ENCODE results near the gene ADRA2B. TPM values are rescaled to one million over a fixed set of nuclear protein-coding genes. Genes with fewer than 3 reads are reported as not detected.

ADRA2B gene
- total and polyA plus RNA-seq, 2 donors (not counting 1 experiment from before 2014, with no cell fraction given): 0.27 to 0.46 TPM

GRCh38 chr2:96091711-96092572 is 24.4 kb downstream of the ADRA2B start:
- Histone ChIP-seq H2AFZ (ENCODE audit: insufficient read depth, low read depth, low read length, poor library complexity, severe bottlenecking) (no peak overlapping the region), H3K4me2 (replicated peaks; ENCODE audit: low read depth, low read length, poor library complexity, severe bottlenecking) (no peak overlapping the region), H3K27ac (ENCODE audit: low read length in 2 of 2) (no peak overlapping the region), H3K4me3 (ENCODE audit: control extremely low read depth in 1 of 5, extremely low read depth in 1 of 5, insufficient read depth in 1 of 5, low read depth in 2 of 5, low read length in 4 of 5) (no peak overlapping the region), H4K20me1 (ENCODE audit: control insufficient read depth, insufficient read depth, low read length, poor library complexity, severe bottlenecking) (no peaks in the 10 kb centered on the region), H3K79me2 (ENCODE audit: control insufficient read depth, insufficient read depth, low read length) (no peaks in the 10 kb centered on the region), H3K9me3 (ENCODE audit: control extremely low read depth in 1 of 3, control insufficient read depth in 2 of 3, insufficient read depth in 1 of 3, low read length in 2 of 3) (no peaks in the 10 kb centered on the region), H3K27me3 (replicated peaks in 1 of 4; ENCODE audit: control extremely low read depth in 1 of 4, control insufficient read depth in 3 of 4, insufficient read depth in 4 of 4, low read length in 3 of 4) (peaks cover 0 to 3% (median 0%) of the 10 kb centered on the region in 4 experiments), H3K9ac (ENCODE audit: low read length) (no peak overlapping the region), H3K4me1 (ENCODE audit: control insufficient read depth in 2 of 2, insufficient read depth in 2 of 2, low read length in 2 of 2) (no peaks in the 10 kb centered on the region), H3K36me3 (replicated peaks in 1 of 2; ENCODE audit: control extremely low read depth in 1 of 2, control insufficient read depth in 1 of 2, extremely low read depth in 1 of 2, insufficient read depth in 2 of 2, low read length in 1 of 2) (no peaks in the 10 kb centered on the region)
- peak; percentile 3 for DNase-seq
- CTCF ChIA-PET: interaction anchor here (0.5 kb wide), 1 partner anchor 864 kb away, joined by 3 read pairs; no protein-coding TSS in a partner anchor
- TF ChIP-seq, protein P1, sequence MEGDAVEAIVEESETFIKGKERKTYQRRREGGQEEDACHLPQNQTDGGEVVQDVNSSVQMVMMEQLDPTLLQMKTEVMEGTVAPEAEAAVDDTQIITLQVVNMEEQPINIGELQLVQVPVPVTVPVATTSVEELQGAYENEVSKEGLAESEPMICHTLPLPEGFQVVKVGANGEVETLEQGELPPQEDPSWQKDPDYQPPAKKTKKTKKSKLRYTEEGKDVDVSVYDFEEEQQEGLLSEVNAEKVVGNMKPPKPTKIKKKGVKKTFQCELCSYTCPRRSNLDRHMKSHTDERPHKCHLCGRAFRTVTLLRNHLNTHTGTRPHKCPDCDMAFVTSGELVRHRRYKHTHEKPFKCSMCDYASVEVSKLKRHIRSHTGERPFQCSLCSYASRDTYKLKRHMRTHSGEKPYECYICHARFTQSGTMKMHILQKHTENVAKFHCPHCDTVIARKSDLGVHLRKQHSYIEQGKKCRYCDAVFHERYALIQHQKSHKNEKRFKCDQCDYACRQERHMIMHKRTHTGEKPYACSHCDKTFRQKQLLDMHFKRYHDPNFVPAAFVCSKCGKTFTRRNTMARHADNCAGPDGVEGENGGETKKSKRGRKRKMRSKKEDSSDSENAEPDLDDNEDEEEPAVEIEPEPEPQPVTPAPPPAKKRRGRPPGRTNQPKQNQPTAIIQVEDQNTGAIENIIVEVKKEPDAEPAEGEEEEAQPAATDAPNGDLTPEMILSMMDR (IDR thresholded peaks at IDR 0.05): no peak
- no peak for TF ChIP-seq EZH2 (IDR thresholded peaks at IDR 0.05; ENCODE audit: borderline replicate concordance, insufficient read depth, low read depth, low read length, poor library complexity, severe bottlenecking)
- POLR2A ChIA-PET: interaction anchor here (0.6 kb wide), 1 partner anchor 21 kb away, joined by 4 read pairs; no protein-coding TSS in a partner anchor
- intact Hi-C loops (cut with micrococcal nuclease): no loop called here
- Mint-ChIP-seq H3K4me3 (no peak overlapping the region), H3K27me3 (peaks cover 20% of the 10 kb centered on the region), H3K27ac (no peak overlapping the region), H3K4me1 (no peaks in the 10 kb centered on the region), H3K9me3 (ENCODE audit: insufficient read depth) (no peaks in the 10 kb centered on the region)
- no peak for ATAC-seq (ENCODE audit: low read depth)
- 81% methylated on average over 10 of the region's 18 CpGs for WGBS (ENCODE audit: insufficient coverage)

DNA sequence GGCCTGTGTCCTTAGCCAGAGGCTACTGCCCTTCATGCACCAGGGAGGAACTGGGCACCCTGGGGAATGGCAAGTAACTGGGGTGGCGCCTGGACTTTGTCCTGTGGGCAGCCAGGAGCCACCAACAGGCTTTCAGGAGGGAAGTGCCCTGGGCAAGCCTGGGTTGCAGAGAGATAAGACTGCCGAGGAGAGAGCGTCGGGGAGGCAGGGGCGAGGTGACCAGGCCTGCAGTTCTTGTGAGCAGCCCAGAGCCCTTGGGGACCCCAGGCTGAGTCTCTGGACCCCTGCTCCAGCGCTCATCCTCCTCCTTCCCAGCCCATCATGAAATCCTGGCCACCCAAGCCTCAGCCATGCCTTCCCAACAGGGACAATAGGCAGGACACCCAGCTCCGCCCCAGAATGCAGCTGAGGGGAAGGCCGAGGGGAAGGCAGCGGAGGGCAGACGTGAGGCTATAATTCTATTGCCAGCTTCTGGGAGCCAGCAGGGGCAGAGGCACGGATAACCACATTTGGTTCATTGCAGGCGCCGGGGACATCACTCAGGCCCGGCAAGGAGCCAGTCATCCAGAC is 25.1 kb downstream of the ADRA2B start:
- ChIA-PET POLR2A (no interaction called here), CTCF (no interaction called here)
- DNase-seq (peak; percentile 2), ATAC-seq (ENCODE audit: low read depth) (no peak)
- Histone ChIP-seq H4K20me1 (ENCODE audit: control insufficient read depth, insufficient read depth, low read length, poor library complexity, severe bottlenecking) (no peaks in the 10 kb centered on the region), H3K27me3 (replicated peaks in 1 of 4; ENCODE audit: control extremely low read depth in 1 of 4, control insufficient read depth in 3 of 4, insufficient read depth in 4 of 4, low read length in 3 of 4) (peaks cover 0 to 3% (median 0%) of the 10 kb centered on the region in 4 experiments), H3K4me3 (ENCODE audit: control extremely low read depth in 1 of 5, extremely low read depth in 1 of 5, insufficient read depth in 1 of 5, low read depth in 2 of 5, low read length in 4 of 5) (no peak overlapping the region), H3K9ac (ENCODE audit: low read length) (no peak overlapping the region), H3K36me3 (replicated peaks in 1 of 2; ENCODE audit: control extremely low read depth in 1 of 2, control insufficient read depth in 1 of 2, extremely low read depth in 1 of 2, insufficient read depth in 2 of 2, low read length in 1 of 2) (no peaks in the 10 kb centered on the region), H3K27ac (ENCODE audit: low read length in 2 of 2) (no peak overlapping the region), H3K4me1 (ENCODE audit: control insufficient read depth in 2 of 2, insufficient read depth in 2 of 2, low read length in 2 of 2) (no peaks in the 10 kb centered on the region), H3K4me2 (replicated peaks; ENCODE audit: low read depth, low read length, poor library complexity, severe bottlenecking) (no peak overlapping the region), H3K79me2 (ENCODE audit: control insufficient read depth, insufficient read depth, low read length) (no peaks in the 10 kb centered on the region), H2AFZ (ENCODE audit: insufficient read depth, low read depth, low read length, poor library complexity, severe bottlenecking) (no peak overlapping the region), H3K9me3 (ENCODE audit: control extremely low read depth in 1 of 3, control insufficient read depth in 2 of 3, insufficient read depth in 1 of 3, low read length in 2 of 3) (peaks cover 0 to under 1% (median 0%) of the 10 kb centered on the region in 3 donors)
- WGBS (ENCODE audit: insufficient coverage): 89% methylated on average over 14 of the region's 14 CpGs
- TF ChIP-seq, protein P1 (IDR thresholded peaks at IDR 0.05): no peak
- no peak for TF ChIP-seq EZH2 (IDR thresholded peaks at IDR 0.05; ENCODE audit: borderline replicate concordance, insufficient read depth, low read depth, low read length, poor library complexity, severe bottlenecking)
- intact Hi-C loops (cut with micrococcal nuclease): no loop called here
- H3K4me1 Mint-ChIP-seq: no peaks in the 10 kb centered on the region
- H3K4me3 Mint-ChIP-seq: no peak overlapping the region
- peaks cover 20% of the 10 kb centered on the region for H3K27me3 Mint-ChIP-seq
- no peaks in the 10 kb centered on the region for H3K9me3 Mint-ChIP-seq (ENCODE audit: insufficient read depth)
- H3K27ac Mint-ChIP-seq: no peak overlapping the region
